ENCODE measurements around the gene RMND1.

GRCh38 chr6:151414641-151415260 is 37.2 kb downstream of the RMND1 start:
- no peak for TF ChIP-seq POLR2A (IDR thresholded peaks at IDR 0.05)
- TF ChIP-seq CTCF (IDR thresholded peaks at IDR 0.05): no peak
- TF ChIP-seq POLR2AphosphoS5 (IDR thresholded peaks at IDR 0.05): no peak

Measured in prostate gland (tissue), 2 donors.